ENCODE measurements around the gene CSNK1G1.

The CSNK1G1 gene

DNA sequence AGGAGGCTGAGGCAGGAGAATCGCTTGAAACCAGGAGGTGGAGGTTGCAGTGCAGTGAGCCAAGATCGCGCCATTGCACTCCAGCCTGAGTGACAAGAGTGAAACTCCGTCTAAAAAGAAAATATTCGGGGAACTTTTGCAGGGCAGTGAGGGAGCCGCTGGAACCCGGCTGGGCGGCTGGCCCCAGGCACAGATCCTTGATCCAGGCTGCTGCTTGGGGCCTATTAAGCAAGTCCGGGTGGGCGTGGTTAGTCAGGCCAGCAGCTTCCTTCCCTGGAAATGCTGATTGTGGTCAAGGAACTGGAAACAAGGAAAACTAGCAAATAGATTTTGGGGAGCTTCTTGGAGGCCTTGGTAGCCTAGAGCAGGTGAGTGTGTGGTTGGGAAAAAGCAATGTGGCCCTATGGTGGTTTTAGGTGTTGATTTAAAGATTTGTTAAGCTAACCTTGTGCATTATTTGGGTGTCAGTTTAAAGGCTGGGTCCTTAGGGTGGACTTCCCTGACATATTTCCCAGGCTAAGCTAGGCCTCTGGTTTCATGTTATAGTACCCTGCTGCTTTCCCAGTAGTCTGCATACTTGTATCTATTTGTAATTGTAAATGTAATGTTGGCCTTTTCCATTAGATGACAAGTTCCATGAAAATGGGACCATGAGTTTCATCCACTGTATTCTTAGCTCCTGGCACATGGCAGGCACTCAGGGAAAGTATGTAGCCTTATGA is 222.2 kb downstream of the CSNK1G1 start:
- TF ChIP-seq, protein P1, sequence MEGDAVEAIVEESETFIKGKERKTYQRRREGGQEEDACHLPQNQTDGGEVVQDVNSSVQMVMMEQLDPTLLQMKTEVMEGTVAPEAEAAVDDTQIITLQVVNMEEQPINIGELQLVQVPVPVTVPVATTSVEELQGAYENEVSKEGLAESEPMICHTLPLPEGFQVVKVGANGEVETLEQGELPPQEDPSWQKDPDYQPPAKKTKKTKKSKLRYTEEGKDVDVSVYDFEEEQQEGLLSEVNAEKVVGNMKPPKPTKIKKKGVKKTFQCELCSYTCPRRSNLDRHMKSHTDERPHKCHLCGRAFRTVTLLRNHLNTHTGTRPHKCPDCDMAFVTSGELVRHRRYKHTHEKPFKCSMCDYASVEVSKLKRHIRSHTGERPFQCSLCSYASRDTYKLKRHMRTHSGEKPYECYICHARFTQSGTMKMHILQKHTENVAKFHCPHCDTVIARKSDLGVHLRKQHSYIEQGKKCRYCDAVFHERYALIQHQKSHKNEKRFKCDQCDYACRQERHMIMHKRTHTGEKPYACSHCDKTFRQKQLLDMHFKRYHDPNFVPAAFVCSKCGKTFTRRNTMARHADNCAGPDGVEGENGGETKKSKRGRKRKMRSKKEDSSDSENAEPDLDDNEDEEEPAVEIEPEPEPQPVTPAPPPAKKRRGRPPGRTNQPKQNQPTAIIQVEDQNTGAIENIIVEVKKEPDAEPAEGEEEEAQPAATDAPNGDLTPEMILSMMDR (IDR thresholded peaks at IDR 0.05) = no peak
- TF ChIP-seq ZFX (IDR thresholded peaks at IDR 0.05; ENCODE audit: borderline replicate concordance) = no peak
- no peak overlapping the region for H3K27ac ChIP-seq

DNA sequence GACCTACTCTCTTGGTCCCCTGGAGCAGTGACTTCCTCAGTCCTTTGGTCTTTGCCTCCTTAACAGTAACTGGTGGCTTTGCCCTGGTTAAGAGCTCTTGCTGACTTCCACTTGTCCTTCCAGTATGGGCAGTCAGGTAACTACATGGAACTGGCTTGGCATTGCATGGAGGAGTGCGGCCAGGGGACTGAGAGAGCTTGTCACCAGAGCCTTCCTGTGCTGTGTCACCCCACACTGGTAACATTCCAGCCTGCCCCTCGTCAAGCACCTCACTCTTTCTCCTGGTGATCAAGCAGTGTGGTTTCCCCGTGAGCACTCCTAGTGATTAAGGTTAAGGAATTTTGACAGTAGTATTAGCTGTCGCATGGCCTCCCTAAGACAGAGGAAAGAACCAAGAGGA is 223.8 kb downstream of the CSNK1G1 start:
- TF ChIP-seq, protein P1 (IDR thresholded peaks at IDR 0.05) = no peak
- TF ChIP-seq ZFX (IDR thresholded peaks at IDR 0.05; ENCODE audit: borderline replicate concordance) = no peak
- no peak overlapping the region for H3K27ac ChIP-seq

DNA sequence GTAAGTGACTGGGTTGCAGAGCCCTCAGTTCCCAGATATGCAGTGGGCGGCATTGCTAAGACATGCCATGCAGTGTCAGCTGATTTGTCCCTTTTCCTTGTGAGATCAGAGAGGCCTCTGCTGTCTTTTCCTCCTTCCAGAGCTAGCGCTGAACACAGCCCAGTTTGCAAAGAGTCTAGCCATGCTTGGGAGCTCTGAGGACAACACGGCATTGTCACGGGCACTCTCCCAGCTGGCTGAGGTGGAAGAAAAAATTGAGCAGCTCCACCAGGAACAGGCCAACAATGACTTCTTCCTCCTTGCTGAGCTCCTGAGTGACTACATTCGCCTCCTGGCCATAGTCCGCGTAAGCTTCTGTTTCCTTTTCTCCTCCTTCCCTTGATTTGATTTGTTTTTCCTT is 224.4 kb downstream of the CSNK1G1 start:
- no peak overlapping the region for H3K27ac ChIP-seq
- no peak for TF ChIP-seq ZFX (IDR thresholded peaks at IDR 0.05; ENCODE audit: borderline replicate concordance)
- TF ChIP-seq, protein P1 (IDR thresholded peaks at IDR 0.05) = no peak

DNA sequence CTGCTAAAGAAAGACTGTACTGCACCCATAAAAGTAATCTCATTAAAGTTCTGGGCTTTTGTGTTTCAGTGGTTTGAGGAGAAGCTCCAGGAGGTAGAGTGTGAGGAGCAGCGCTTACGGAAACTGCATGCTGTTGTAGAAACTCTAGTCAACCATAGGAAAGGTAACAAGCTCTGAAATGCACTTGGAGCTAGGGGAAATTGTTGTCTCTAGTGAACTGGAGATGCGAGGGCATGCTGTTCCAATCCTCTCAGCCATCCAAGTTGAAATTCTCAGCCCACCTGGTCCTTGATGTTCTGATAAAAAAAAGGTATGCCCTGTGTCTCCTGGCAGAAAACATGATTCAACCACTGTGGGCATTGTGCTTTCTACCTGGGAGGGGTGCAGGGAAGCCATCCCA is 225.8 kb downstream of the CSNK1G1 start:
- H3K27ac ChIP-seq = no peak overlapping the region
- no peak for TF ChIP-seq ZFX (IDR thresholded peaks at IDR 0.05; ENCODE audit: borderline replicate concordance)
- TF ChIP-seq, protein P1 (IDR thresholded peaks at IDR 0.05) = no peak

DNA sequence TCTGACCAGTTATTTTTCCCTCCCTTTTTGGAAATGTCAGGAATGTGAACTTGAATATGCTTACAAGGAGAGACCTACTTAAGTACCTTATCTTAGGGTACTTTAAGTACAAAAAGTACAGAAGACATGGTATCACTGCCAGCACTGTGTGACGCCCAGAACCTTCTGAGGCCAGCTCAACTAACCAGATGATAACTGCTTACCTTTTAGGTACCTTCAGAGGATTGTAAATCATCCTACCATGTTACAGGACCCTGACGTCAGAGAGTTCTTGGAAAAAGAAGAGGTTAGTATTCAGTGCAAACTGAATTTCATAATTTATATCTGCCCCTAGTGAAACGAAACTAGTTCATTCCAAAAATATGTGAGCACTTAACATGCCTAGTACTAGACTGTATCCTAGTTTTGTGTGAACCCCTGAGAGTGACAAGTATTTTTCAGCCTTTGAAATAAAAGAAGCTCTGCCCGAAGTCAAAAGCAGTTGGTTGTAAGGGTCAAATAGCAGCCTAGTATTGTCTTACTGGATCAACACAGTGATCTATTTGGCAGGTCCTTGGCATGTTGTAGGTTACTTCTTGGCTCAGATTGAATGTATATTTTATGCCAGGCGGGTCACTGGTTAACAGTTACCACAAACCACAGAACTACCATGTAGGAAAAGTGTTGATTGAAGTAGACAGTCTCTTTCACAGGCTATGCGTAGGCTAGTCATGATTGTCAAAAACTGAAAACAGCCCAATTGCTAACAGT is 228.3 kb downstream of the CSNK1G1 start:
- H3K27ac ChIP-seq = no peak overlapping the region
- TF ChIP-seq ZFX (IDR thresholded peaks at IDR 0.05; ENCODE audit: borderline replicate concordance) = no peak

DNA sequence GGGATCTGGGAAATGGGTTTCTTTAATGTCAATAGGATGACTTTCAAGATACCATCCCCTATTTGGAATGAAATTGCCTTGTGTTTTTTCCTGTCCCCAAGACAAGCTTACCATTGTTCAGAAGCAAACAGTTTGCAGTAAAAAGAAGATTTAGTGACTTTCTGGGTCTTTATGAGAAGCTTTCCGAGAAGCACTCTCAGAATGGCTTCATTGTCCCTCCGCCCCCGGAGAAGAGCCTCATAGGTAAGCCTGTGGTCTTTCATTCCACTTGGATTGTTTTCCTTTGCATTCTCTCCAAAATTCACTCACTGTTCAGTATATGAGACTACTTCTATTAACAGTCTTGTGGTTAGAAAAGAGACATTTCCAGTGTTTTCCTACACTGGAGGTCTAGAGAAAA is 230.0 kb downstream of the CSNK1G1 start:
- no peak overlapping the region for H3K27ac ChIP-seq
- TF ChIP-seq, protein P1 (IDR thresholded peaks at IDR 0.05) = no peak
- no peak for TF ChIP-seq ZFX (IDR thresholded peaks at IDR 0.05; ENCODE audit: borderline replicate concordance)

DNA sequence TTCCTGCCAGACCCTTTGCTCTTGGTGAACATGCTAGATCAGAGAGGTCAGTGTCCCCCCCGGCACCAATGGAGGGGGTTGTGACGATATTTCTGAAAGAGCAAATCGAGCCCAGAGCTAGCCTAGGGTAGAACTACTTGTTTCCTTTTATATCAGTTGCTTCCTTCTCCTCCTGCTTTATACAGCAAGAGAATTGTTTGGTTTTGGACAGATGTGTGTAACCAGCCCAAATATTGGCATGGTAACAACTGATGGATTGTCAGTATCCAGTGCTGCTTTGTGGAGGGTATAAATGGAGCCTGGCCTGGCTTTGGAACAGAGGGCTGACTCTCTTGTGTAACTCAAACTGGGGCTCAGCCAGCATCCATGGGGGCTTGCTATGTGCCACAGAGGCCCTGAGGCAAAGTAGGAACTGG is 233.0 kb downstream of the CSNK1G1 start:
- TF ChIP-seq ZFX (IDR thresholded peaks at IDR 0.05; ENCODE audit: borderline replicate concordance) = no peak
- TF ChIP-seq, protein P1 (IDR thresholded peaks at IDR 0.05) = no peak
- no peak overlapping the region for H3K27ac ChIP-seq
